GM12878 (cell line): ENCODE data around the gene FTO.

Source experiments
- CTCF ChIP-seq, 3 experiments: IDR thresholded peaks in 2 of 3; conservative IDR thresholded peaks in 1 of 3; 2 replicates each; pipeline ENCODE4 v1.5.1; 2011; ENCODE audit warnings: low read depth in 3 of 3, low read length in 3 of 3, mild to moderate bottlenecking in 3 of 3, control low read depth in 2 of 3, moderate library complexity in 2 of 3, inconsistent platforms in 1 of 3, mixed read lengths in 1 of 3; ENCODE audit not compliant: control insufficient read depth in 2 of 3, insufficient read depth in 1 of 3; ENCODE audit errors: extremely low read depth in 1 of 3
- EZH2 ChIP-seq: IDR thresholded peaks from 2 replicates; pipeline ENCODE4 v1.6.1; 2012; ENCODE audit warnings: low read depth, mild to moderate bottlenecking, control low read depth, inconsistent platforms, low read length, borderline replicate concordance; ENCODE audit not compliant: control insufficient read depth
- IRF4 ChIP-seq: IDR thresholded peaks from 2 replicates; pipeline ENCODE4 v1.6.1; 2011; ENCODE audit warnings: low read depth, low read length
- NR2C2 ChIP-seq: IDR thresholded peaks from 2 replicates; pipeline ENCODE4 v1.6.1; 2011; ENCODE audit warnings: borderline replicate concordance, low read depth; ENCODE audit not compliant: control insufficient read depth, insufficient read length
- POLR2AphosphoS5 ChIP-seq: IDR thresholded peaks from 2 replicates; pipeline ENCODE4 v1.6.1; 2011; ENCODE audit warnings: mild to moderate bottlenecking, low read length, inconsistent platforms
- SREBF2 ChIP-seq: IDR thresholded peaks from 2 replicates; pipeline ENCODE4 v1.6.1; 2012; ENCODE audit warnings: mild to moderate bottlenecking, low read length
- TARDBP ChIP-seq: IDR thresholded peaks from 2 replicates; pipeline ENCODE4 v1.6.1; 2016; ENCODE audit warnings: borderline replicate concordance
- ZNF274 ChIP-seq: IDR thresholded peaks from one replicate; pipeline ENCODE4 v1.8.0; 2011; ENCODE audit not compliant: insufficient read length, insufficient read depth

GRCh38 chr16:54126907-54127306, 423.0 kb downstream of the FTO start:
- no peak for TF ChIP-seq SREBF2
- no peak for TF ChIP-seq POLR2AphosphoS5
- no peak for TF ChIP-seq CTCF (IDR thresholded peaks at IDR 0.05 in 2 of 3, conservative IDR thresholded peaks at IDR 0.05 in 1 of 3; ENCODE audit: control insufficient read depth in 2 of 3, extremely low read depth in 1 of 3, insufficient read depth in 1 of 3, low read depth in 3 of 3, low read length in 3 of 3)
- TF ChIP-seq IRF4, result no peak
- TF ChIP-seq EZH2, result no peak
- no peak for TF ChIP-seq ZNF274
- no peak for TF ChIP-seq NR2C2
- no peak for TF ChIP-seq TARDBP
